HepG2 (cell line): ENCODE data around the gene CHRNA3.

Experiments
- EZH2 ChIP-seq: conservative IDR thresholded peaks from 2 replicates; pipeline ENCODE4 v1.6.1; 2012; ENCODE audit warnings: mild to moderate bottlenecking, low read depth, low read length, moderate library complexity
- TF ChIP-seq, protein P1 (sequence below): IDR thresholded peaks from 2 replicates; pipeline ENCODE4 v1.6.1; 2012; ENCODE audit warnings: low read depth, low read length, improper control_type of control experiment

DNA sequence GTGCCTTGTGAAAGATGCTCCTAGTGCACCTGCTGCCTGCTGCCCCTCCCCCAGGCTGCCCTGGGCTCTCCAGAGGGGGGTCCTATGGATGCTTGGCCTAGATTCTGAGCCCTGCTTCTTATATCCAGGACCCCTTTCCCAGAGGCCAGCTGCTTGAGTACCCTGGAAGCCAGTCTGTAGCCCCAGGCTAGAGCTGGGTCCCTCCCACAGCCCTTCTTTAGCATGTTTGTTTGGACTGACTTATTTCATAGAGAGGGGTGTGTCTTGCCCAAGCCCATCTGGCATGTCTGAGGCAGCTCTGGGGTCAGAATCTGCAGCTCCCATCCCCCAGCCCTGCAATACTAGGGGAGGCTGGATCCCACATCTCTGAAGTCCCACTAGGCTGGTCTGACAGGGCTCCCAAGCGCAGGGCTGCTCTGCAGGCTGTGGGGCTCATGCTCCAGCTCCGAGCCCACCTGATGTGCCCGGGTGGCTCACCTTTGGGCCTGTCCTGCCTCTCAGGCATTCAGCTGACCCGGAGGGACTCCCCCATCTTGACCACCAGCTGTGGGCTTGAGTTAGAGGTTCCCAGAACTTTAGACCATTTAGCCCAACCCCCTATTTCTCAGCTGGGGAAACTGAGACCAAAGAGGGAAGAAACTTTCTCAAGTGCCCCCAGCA is 17.1 kb upstream of the CHRNA3 start:
- TF ChIP-seq, protein P1, sequence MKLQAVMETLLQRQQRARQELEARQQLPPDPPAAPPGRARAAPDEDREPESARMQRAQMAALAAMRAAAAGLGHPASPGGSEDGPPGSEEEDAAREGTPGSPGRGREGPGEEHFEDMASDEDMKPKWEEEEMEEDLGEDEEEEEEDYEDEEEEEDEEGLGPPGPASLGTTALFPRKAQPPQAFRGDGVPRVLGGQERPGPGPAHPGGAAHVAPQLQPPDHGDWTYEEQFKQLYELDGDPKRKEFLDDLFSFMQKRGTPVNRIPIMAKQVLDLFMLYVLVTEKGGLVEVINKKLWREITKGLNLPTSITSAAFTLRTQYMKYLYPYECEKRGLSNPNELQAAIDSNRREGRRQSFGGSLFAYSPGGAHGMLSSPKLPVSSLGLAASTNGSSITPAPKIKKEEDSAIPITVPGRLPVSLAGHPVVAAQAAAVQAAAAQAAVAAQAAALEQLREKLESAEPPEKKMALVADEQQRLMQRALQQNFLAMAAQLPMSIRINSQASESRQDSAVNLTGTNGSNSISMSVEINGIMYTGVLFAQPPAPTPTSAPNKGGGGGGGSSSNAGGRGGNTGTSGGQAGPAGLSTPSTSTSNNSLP, result no peak
- no peak for TF ChIP-seq EZH2
